Neural progenitor cell (in vitro differentiated cells): ENCODE results near the gene TIMP3. TPM values are rescaled to one million over a fixed set of nuclear protein-coding genes. Genes with fewer than 3 reads are reported as not detected.

Experiments used
- DNase-seq: peaks from one replicate; pipeline ENCODE4 v3.0.0-alpha.2; 2016; ENCODE audit warnings: low spot score
- H2AFZ ChIP-seq: fragments of 200-600 bp; sonication (generic); replicated peaks from 2 replicates; pipeline ENCODE4 v1.6.1; 2016; ENCODE audit warnings: antibody characterized with exemption
- H3F3A ChIP-seq: fragments of 200-600 bp; sonication (generic); 2 replicates; pipeline ENCODE4 v1.6.1; 2016; ENCODE audit warnings: antibody characterized with exemption, low read depth
- H3K27ac ChIP-seq: fragments of 200-600 bp; sonication (generic); 2 replicates; pipeline ENCODE4 v1.5.1; 2016; ENCODE audit warnings: mild to moderate bottlenecking
- H3K27me3 ChIP-seq: fragments of 200-600 bp; sonication (generic); 2 replicates; pipeline ENCODE4 v1.6.1; 2016; ENCODE audit warnings: mild to moderate bottlenecking, moderate library complexity
- H3K36me3 ChIP-seq: fragments of 200-600 bp; sonication (generic); 2 replicates; pipeline ENCODE4 v1.5.1; 2016
- H3K4me1 ChIP-seq: fragments of 200-600 bp; sonication (generic); 2 replicates; pipeline ENCODE4 v1.6.1; 2016; ENCODE audit warnings: mixed run types
- H3K4me2 ChIP-seq: fragments of 200-600 bp; sonication (generic); 2 replicates; pipeline ENCODE4 v1.6.1; 2016
- H3K4me3 ChIP-seq: fragments of 200-600 bp; sonication (generic); 2 replicates; pipeline ENCODE4 v1.5.1; 2016
- H3K79me2 ChIP-seq: fragments of 200-600 bp; sonication (generic); 2 replicates; pipeline ENCODE4 v1.6.1; 2016; ENCODE audit warnings: low read depth
- H3K9ac ChIP-seq: fragments of 200-600 bp; sonication (generic); 2 replicates; pipeline ENCODE4 v1.6.1; 2016
- H3K9me3 ChIP-seq: fragments of 200-600 bp; sonication (generic); 2 replicates; pipeline ENCODE4 v1.5.1; 2016; ENCODE audit warnings: low read depth
- H4K20me1 ChIP-seq: fragments of 200-600 bp; sonication (generic); 2 replicates; pipeline ENCODE4 v1.6.1; 2016; ENCODE audit warnings: low read depth
- H3K27ac Mint-ChIP-seq: 3 replicates; pipeline ENCODE4 v1.8.0; 2021; ENCODE audit warnings: mixed read lengths
- H3K27me3 Mint-ChIP-seq: 2 replicates; pipeline ENCODE4 v1.8.0; 2022; ENCODE audit warnings: low read depth, mild to moderate bottlenecking, inconsistent platforms, moderate library complexity, mixed read lengths; ENCODE audit not compliant: insufficient read depth
- H3K36me3 Mint-ChIP-seq: 3 replicates; pipeline ENCODE4 v1.8.0; 2021; ENCODE audit warnings: mixed read lengths
- H3K4me1 Mint-ChIP-seq: 3 replicates; pipeline ENCODE4 v1.8.0; 2021; ENCODE audit warnings: mixed read lengths
- H3K4me3 Mint-ChIP-seq: 3 replicates; pipeline ENCODE4 v1.8.0; 2021; ENCODE audit warnings: mild to moderate bottlenecking, moderate library complexity, mixed read lengths
- H3K9me3 Mint-ChIP-seq: 3 replicates; pipeline ENCODE4 v1.8.0; 2020; ENCODE audit warnings: mixed read lengths
- CTCF ChIP-seq: fragments of 200-600 bp; sonication (generic); IDR thresholded peaks from 2 replicates; pipeline ENCODE4 v1.5.1; 2017; ENCODE audit warnings: antibody characterized with exemption, mild to moderate bottlenecking
- EZH2 ChIP-seq: fragments of 200-600 bp; sonication (generic); IDR thresholded peaks from 2 replicates; pipeline ENCODE4 v1.6.1; 2017; ENCODE audit warnings: antibody characterized with exemption, mild to moderate bottlenecking, moderate library complexity
- EZH2phosphoT487 ChIP-seq: fragments of 200-600 bp; sonication (generic); IDR thresholded peaks from 2 replicates; pipeline ENCODE4 v1.6.1; 2017; ENCODE audit warnings: antibody characterized with exemption
- total RNA-seq: library from RNA; depleted of rRNA; stranded (reverse); fragments of >200 nt; gene quantifications from 2 replicates; pipeline ENCODE4 v1.2.3, GENCODE V29; 2015; ENCODE audit warnings: low replicate concordance

TIMP3 gene
- total RNA-seq, 1 donor from 2014 or later, result 6.3 TPM

- no peak for TF ChIP-seq EZH2phosphoT487
- no peak for TF ChIP-seq CTCF
- no peak for TF ChIP-seq EZH2
- Histone ChIP-seq H3K27me3 (no peaks in the 10 kb centered on the region), H2AFZ (no peak overlapping the region), H3K27ac (no peak overlapping the region), H3K4me1 (no peaks in the 10 kb centered on the region), H3K79me2 (no peaks in the 10 kb centered on the region), H4K20me1 (no peaks in the 10 kb centered on the region), H3K9ac (no peak overlapping the region), H3K9me3 (no peaks in the 10 kb centered on the region), H3K4me2 (no peak overlapping the region), H3K36me3 (no peaks in the 10 kb centered on the region), H3F3A (no peaks in the 10 kb centered on the region), H3K4me3 (no peak overlapping the region)
- Mint-ChIP-seq H3K36me3 (no peaks in the 10 kb centered on the region), H3K4me1 (peaks cover 3% of the 10 kb centered on the region), H3K27ac (peak overlapping the region; percentile 65), H3K9me3 (no peaks in the 10 kb centered on the region), H3K27me3 (peaks cover 2% of the 10 kb centered on the region), H3K4me3 (no peak overlapping the region)
- no peak for DNase-seq
These were observed 37.0 kb upstream of the TIMP3 start for GRCh38 chr22:32764330-32765131.

- H3K9me3 Mint-ChIP-seq, result no peaks in the 10 kb centered on the region
- H3K4me3 ChIP-seq, result no peak overlapping the region
- H2AFZ ChIP-seq, result no peak overlapping the region
- H3K4me2 ChIP-seq, result no peak overlapping the region
- H3K36me3 ChIP-seq, result no peaks in the 10 kb centered on the region
- H3K4me1 ChIP-seq, result no peaks in the 10 kb centered on the region
- no peaks in the 10 kb centered on the region for H3K27me3 ChIP-seq
- no peaks in the 10 kb centered on the region for H3K36me3 Mint-ChIP-seq
- H4K20me1 ChIP-seq, result no peaks in the 10 kb centered on the region
- peaks cover 2% of the 10 kb centered on the region for H3K27me3 Mint-ChIP-seq
- H3K9ac ChIP-seq, result no peak overlapping the region
- H3K79me2 ChIP-seq, result no peaks in the 10 kb centered on the region
- H3K27ac Mint-ChIP-seq, result peak overlapping the region; percentile 65
- TF ChIP-seq EZH2, result no peak
- H3K4me3 Mint-ChIP-seq, result no peak overlapping the region
- H3K4me1 Mint-ChIP-seq, result peaks cover 3% of the 10 kb centered on the region
- no peaks in the 10 kb centered on the region for H3F3A ChIP-seq
- no peak overlapping the region for H3K27ac ChIP-seq
- no peaks in the 10 kb centered on the region for H3K9me3 ChIP-seq
- no peak for DNase-seq
These were observed 36.3 kb upstream of the TIMP3 start for GRCh38 chr22:32765132-32765618.

GRCh38 chr22:32771756-32772155 lies 29.7 kb upstream of the TIMP3 start:
- no peak overlapping the region for H2AFZ ChIP-seq
- H3K27ac ChIP-seq, result no peak overlapping the region
- H4K20me1 ChIP-seq, result no peaks in the 10 kb centered on the region
- H3K4me3 ChIP-seq, result no peak overlapping the region
- Mint-ChIP-seq H3K9me3 (no peaks in the 10 kb centered on the region), H3K4me3 (no peak overlapping the region), H3K36me3 (no peaks in the 10 kb centered on the region), H3K27ac (no peak overlapping the region), H3K4me1 (no peaks in the 10 kb centered on the region), H3K27me3 (no peaks in the 10 kb centered on the region)
- H3K27me3 ChIP-seq, result no peaks in the 10 kb centered on the region
- H3K36me3 ChIP-seq, result no peaks in the 10 kb centered on the region
- no peak overlapping the region for H3K4me2 ChIP-seq
- H3F3A ChIP-seq, result no peaks in the 10 kb centered on the region
- H3K79me2 ChIP-seq, result no peaks in the 10 kb centered on the region
- H3K9ac ChIP-seq, result no peak overlapping the region
- DNase-seq, result no peak
- no peaks in the 10 kb centered on the region for H3K9me3 ChIP-seq
- H3K4me1 ChIP-seq, result no peaks in the 10 kb centered on the region
- TF ChIP-seq EZH2, result no peak
- TF ChIP-seq EZH2phosphoT487, result no peak
- no peak for TF ChIP-seq CTCF

GRCh38 chr22:32775957-32776356 lies 25.5 kb upstream of the TIMP3 start:
- Histone ChIP-seq H3K27ac (no peak overlapping the region), H2AFZ (no peak overlapping the region), H3K9me3 (no peaks in the 10 kb centered on the region), H3K79me2 (no peaks in the 10 kb centered on the region), H3K4me1 (no peaks in the 10 kb centered on the region), H3K9ac (no peak overlapping the region), H3K4me3 (no peak overlapping the region), H3K27me3 (no peaks in the 10 kb centered on the region), H3K36me3 (no peaks in the 10 kb centered on the region), H4K20me1 (no peaks in the 10 kb centered on the region), H3F3A (no peaks in the 10 kb centered on the region), H3K4me2 (no peak overlapping the region)
- Mint-ChIP-seq H3K9me3 (no peaks in the 10 kb centered on the region), H3K4me3 (no peak overlapping the region), H3K27me3 (peaks cover 2% of the 10 kb centered on the region), H3K36me3 (no peaks in the 10 kb centered on the region), H3K4me1 (peaks cover 5% of the 10 kb centered on the region), H3K27ac (no peak overlapping the region)
- peak; percentile 30 for DNase-seq
- TF ChIP-seq EZH2 (no peak), CTCF (peak; percentile 55)
